GM15510 (cell line): ENCODE data around the gene SERPINB5.

Source experiments
- POLR2A ChIP-seq: IDR thresholded peaks from 3 replicates; pipeline ENCODE4 v1.6.1; 2011; ENCODE audit warnings: borderline replicate concordance; ENCODE audit not compliant: insufficient read length; ENCODE audit errors: extremely low read depth

Gene SERPINB5

DNA sequence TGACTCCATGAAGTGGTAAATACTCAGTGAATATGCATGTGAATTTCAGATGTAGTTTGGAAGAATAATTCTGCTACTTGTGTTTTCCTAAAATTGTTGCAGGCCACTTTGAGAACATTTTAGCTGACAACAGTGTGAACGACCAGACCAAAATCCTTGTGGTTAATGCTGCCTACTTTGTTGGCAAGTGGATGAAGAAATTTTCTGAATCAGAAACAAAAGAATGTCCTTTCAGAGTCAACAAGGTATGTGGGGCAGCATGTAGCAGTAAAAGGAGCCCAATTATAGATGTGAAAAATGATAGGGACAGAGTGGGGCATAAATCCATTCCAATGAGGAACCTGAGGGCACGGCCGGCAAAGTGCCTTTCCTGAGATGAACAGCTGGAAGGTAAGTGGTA lies 16.1 kb downstream of the SERPINB5 start:
- TF ChIP-seq POLR2A, result no peak

- TF ChIP-seq POLR2A, result no peak
Observed at GRCh38 chr18:63495675-63496074, 18.9 kb downstream of the SERPINB5 start.

GRCh38 chr18:63505566-63506335 lies 29.0 kb downstream of the SERPINB5 start:
- TF ChIP-seq POLR2A, result no peak

DNA sequence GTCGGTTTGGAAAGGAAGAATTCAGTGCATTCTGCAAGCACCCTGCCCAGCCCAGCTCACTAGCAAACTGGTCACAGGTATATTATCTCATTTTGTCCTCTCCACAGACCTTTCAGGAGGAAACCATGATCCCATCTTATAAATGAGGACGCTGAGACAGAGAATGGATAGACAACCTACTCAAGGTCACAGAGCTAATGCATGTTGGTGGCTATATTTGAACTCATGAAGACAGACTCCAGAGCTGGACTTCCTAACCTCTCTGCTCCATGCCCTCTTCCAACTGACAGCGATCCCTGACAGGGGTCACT lies 29.5 kb downstream of the SERPINB5 start:
- TF ChIP-seq POLR2A, result no peak

- TF ChIP-seq POLR2A, result no peak
Observed at GRCh38 chr18:63508596-63508995, 31.8 kb downstream of the SERPINB5 start.

DNA sequence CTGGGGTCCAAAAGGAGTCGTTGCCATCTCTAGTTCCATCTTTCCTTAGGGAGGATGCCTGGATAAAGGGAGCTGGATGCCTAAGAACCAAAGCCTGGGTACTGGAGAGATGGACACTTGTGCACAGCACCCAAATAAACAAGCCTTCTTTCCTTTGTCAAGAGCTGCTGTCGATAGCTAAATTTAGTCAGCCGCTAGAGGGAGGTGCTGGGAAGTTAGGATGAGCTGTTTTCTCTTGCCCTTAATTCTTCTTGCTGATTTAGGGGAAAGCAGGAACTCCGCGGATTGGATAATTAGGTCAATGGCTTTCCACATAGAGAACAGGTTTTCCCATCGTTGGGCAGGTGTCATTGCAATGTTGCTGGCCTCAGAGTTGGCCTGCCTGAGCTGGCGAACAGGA lies 34.5 kb downstream of the SERPINB5 start:
- no peak for TF ChIP-seq POLR2A

GRCh38 chr18:63514326-63514725 lies 37.6 kb downstream of the SERPINB5 start:
- no peak for TF ChIP-seq POLR2A

DNA sequence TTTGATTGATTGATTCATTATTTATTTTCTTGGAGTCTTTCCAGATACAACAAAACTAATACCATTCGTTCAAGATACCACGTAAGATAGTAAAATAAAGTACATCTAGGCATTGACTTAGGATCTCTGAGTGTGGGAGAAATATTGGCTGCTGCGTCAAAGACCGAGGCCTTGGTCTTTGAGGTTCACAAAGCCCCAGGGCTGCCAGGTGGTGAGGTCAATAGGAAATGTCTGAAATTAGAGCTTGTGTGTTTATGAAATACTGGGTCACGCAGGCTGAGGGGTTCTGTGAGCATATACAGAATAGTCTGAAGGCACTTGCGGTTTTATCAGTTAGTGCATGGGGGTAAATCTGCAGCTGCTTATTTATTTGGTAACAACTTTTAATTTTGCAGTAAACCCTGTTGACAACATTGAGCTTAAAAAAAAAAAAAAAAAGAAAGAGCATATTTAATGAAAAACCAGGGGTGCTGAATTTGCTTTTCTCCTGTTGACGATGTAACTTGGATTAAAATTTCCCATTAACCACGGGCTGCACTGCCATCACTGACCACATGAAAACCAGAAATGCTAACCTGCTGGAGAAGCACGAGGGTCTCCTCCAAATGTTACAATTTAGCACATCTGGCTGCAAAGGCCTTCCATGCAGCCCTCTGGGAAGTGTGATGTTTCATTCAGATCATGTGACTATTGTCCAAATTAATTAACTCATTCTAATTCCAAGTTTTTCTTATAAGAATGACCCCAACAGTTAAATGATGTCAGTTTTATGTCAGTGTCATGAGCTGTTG lies 38.3 kb downstream of the SERPINB5 start:
- TF ChIP-seq POLR2A, result no peak

GRCh38 chr18:63515801-63516200 lies 39.0 kb downstream of the SERPINB5 start:
- TF ChIP-seq POLR2A, result no peak

GRCh38 chr18:63518178-63519012 lies 41.6 kb downstream of the SERPINB5 start:
- TF ChIP-seq POLR2A, result no peak

DNA sequence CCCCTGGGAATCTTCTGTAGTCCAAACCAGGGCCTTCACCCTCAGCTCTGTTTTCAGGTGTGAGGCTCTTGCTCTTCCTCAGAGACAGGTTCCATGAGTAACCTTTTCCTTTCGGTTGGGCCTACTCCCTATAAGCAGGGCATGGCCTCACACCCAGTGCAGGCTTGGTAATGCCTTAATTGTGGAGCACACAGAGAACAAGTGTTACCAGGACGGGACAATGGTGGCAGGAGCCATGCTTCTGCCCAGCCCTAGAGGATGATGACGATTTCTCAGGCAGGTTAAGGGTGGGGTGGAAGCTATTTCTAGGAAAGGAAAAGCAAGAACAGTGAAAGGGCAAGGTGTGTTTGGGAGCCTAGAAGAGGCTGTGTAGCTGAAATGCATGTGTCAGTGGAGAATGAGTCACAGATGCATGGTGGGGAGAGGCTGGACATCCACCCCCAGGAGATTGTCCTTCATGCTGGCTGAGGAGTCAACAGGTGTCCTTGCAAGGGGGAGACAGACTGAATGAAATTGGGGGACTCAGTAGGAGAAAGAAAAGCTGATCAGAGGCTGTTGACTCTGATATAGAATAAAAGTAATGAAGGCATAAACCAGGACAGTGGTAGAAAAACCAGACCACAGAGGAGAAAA lies 43.4 kb downstream of the SERPINB5 start:
- no peak for TF ChIP-seq POLR2A

- TF ChIP-seq POLR2A, result no peak
Observed at GRCh38 chr18:63523660-63524059, 46.9 kb downstream of the SERPINB5 start.

- no peak for TF ChIP-seq POLR2A
Observed at GRCh38 chr18:63527251-63527650, 50.5 kb downstream of the SERPINB5 start.

DNA sequence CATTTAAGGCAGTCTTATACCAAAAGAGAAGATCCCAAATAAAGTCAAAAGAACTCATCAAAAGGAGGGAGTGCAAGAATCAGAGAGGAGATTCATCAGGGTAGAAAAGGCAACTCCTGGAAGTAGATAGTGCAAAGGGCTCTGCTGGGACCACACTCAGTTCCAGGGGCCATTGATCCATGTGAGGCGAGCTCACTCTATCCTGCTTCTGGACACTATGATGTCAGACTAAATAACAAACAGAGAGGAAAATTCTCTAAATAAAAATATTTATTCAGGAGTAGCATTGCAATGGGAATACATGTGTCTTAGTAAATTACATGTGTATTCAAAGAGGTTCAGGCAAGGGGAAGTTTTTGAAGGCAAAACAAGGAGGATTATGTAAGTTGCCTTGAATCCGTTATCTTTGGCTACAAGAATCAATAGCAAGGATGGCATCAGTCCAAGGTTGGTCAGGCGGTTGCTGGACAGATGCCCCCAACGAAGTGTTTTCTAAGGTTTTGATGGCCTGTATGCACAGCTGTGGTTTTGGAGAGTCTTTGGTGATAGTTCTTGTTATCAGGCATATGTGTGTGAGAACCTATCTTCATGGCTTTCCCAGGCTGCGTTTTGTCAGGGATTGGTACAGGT lies 52.2 kb downstream of the SERPINB5 start:
- no peak for TF ChIP-seq POLR2A
